Liver (tissue), 9 donors: ENCODE data around the gene TMED1. TPM values are rescaled to one million over a fixed set of nuclear protein-coding genes. Genes with fewer than 3 reads are reported as not detected.

Experiments
- DNase-seq: peaks from one replicate; pipeline ENCODE4 v3.0.0-alpha.2; 2017; ENCODE audit warnings: low spot score
- H3K27ac ChIP-seq, 2 donors: one replicate each; pipeline ENCODE4 v1.7.0; 2013; ENCODE audit warnings: inconsistent platforms in 2 of 2, low read length in 2 of 2, control low read depth in 1 of 2, low read depth in 1 of 2, mild to moderate bottlenecking in 1 of 2
- H3K27me3 ChIP-seq, 4 donors: one replicate each; pipeline versions ENCODE4 v1.6.1 to v1.7.0; 2013; ENCODE audit warnings: low read length in 3 of 4, inconsistent platforms in 1 of 4, mild to moderate bottlenecking in 1 of 4, moderate library complexity in 1 of 4; ENCODE audit not compliant: control insufficient read depth in 4 of 4, insufficient read depth in 4 of 4
- H3K36me3 ChIP-seq, 4 donors: one replicate each; pipeline versions ENCODE4 v1.6.1 to v1.7.0; 2013; ENCODE audit warnings: low read length in 3 of 4, mild to moderate bottlenecking in 3 of 4, low read depth in 1 of 4, moderate library complexity in 1 of 4; ENCODE audit not compliant: control insufficient read depth in 4 of 4, insufficient read depth in 3 of 4
- H3K4me1 ChIP-seq, 4 donors: one replicate each; pipeline versions ENCODE4 v1.6.1 to v1.7.0; 2013; ENCODE audit warnings: low read length in 3 of 4, mild to moderate bottlenecking in 3 of 4, moderate library complexity in 1 of 4; ENCODE audit not compliant: control insufficient read depth in 4 of 4, insufficient read depth in 4 of 4
- H3K4me3 ChIP-seq, 3 donors: one replicate each; pipeline versions ENCODE4 v1.6.1 to v1.7.0; 2013; ENCODE audit warnings: low read length in 3 of 3, control low read depth in 1 of 3, low read depth in 1 of 3, mild to moderate bottlenecking in 1 of 3
- H3K9ac ChIP-seq, 2 donors: one replicate each; pipeline ENCODE4 v1.7.0; 2013; ENCODE audit warnings: low read length in 2 of 2, mild to moderate bottlenecking in 2 of 2, moderate library complexity in 2 of 2, control low read depth in 1 of 2, low read depth in 1 of 2
- H3K9me3 ChIP-seq, 4 donors: one replicate each; pipeline versions ENCODE4 v1.6.1 to v1.7.0; 2013; ENCODE audit warnings: low read length in 3 of 4; ENCODE audit not compliant: control insufficient read depth in 4 of 4
- GABPA ChIP-seq, 2 donors: IDR thresholded peaks in 1 of 2; conservative IDR thresholded peaks in 1 of 2; 2 replicates each; pipeline ENCODE4 v1.6.1; 2016; ENCODE audit warnings: antibody characterized with exemption in 2 of 2, mild to moderate bottlenecking in 1 of 2, moderate library complexity in 1 of 2
- HNF4A ChIP-seq, 2 donors: conservative IDR thresholded peaks; 2 replicates each; pipeline ENCODE4 v1.6.1; 2016; ENCODE audit warnings: antibody characterized with exemption in 2 of 2, mild to moderate bottlenecking in 2 of 2
- HNF4G ChIP-seq: IDR thresholded peaks from 2 replicates; pipeline ENCODE4 v1.6.1; 2016; ENCODE audit warnings: antibody characterized with exemption
- JUND ChIP-seq, 2 donors: IDR thresholded peaks; 2 replicates each; pipeline ENCODE4 v1.6.1; 2016; ENCODE audit warnings: antibody characterized with exemption in 2 of 2
- NR2F2 ChIP-seq: IDR thresholded peaks from 2 replicates; pipeline ENCODE4 v1.6.1; 2016; ENCODE audit warnings: antibody characterized with exemption
- RAD21 ChIP-seq, 2 donors: IDR thresholded peaks; 2 replicates each; pipeline ENCODE4 v1.6.1; 2016; ENCODE audit warnings: antibody characterized with exemption in 2 of 2, mild to moderate bottlenecking in 2 of 2
- REST ChIP-seq: IDR thresholded peaks from 2 replicates; pipeline ENCODE4 v1.6.1; 2016; ENCODE audit warnings: antibody characterized with exemption, mild to moderate bottlenecking
- SP1 ChIP-seq: IDR thresholded peaks from 2 replicates; pipeline ENCODE4 v1.6.1; 2018; ENCODE audit warnings: antibody characterized with exemption, mild to moderate bottlenecking
- TAF1 ChIP-seq: conservative IDR thresholded peaks from 2 replicates; pipeline ENCODE4 v1.6.1; 2016; ENCODE audit warnings: antibody characterized with exemption, mild to moderate bottlenecking
- YY1 ChIP-seq: IDR thresholded peaks from 2 replicates; pipeline ENCODE4 v1.6.1; 2016; ENCODE audit warnings: antibody characterized with exemption, mild to moderate bottlenecking
- WGBS: extraction: QIAGEN DNeasy Blood & Tissue Kit; methylation state at CpG from one replicate; pipeline ENCODE4 v1.1.7; 2013; 5-methylcytosine and 5-hydroxymethylcytosine counted together
- polyA plus RNA-seq, 2 donors: library from polyadenylated mRNA; stranded (reverse) in 1 of 2; unstranded in 1 of 2; fragments of 200-250 nt in 1 of 2; fragments of >200 nt in 1 of 2; fragmentation: Nextera tagmentation in 1 of 2; extraction: Ambion mirVana in 1 of 2; gene quantifications; one replicate each; pipeline versions ENCODE4 v1.2.1 to v1.2.3, GENCODE V29; 2013 to 2015
- total RNA-seq, 2 donors: library from RNA; depleted of rRNA; stranded (reverse); fragments of >200 nt; gene quantifications; one replicate each; pipeline ENCODE4 v1.2.3, GENCODE V29; 2014
- TF ChIP-seq, protein P1 (sequence below): IDR thresholded peaks from 2 replicates; pipeline ENCODE4 v1.6.1; 2016; ENCODE audit warnings: antibody characterized with exemption
- donor health status: healthy.
- donor health status: healthy.
- donor health status: healthy.
- donor health status: healthy.
- donor health status: healthy.

TMED1 gene
- total and polyA plus RNA-seq, 4 donors: 17.8 to 34.7 (median 26.6) TPM

GRCh38 chr19:10817291-10818038, 18.5 kb downstream of the TMED1 start:
- H3K4me3 ChIP-seq: no peak overlapping the region
- no peak for DNase-seq
- TF ChIP-seq NR2F2 (no peak), REST (no peak), GABPA (IDR thresholded peaks at IDR 0.05 in 1 of 2, conservative IDR thresholded peaks at IDR 0.05 in 1 of 2) (no peak), TAF1 (no peak), JUND (IDR thresholded peaks at IDR 0.05) (no peak), YY1 (no peak), RAD21 (IDR thresholded peaks at IDR 0.05) (no peak)
- TF ChIP-seq, protein P1, sequence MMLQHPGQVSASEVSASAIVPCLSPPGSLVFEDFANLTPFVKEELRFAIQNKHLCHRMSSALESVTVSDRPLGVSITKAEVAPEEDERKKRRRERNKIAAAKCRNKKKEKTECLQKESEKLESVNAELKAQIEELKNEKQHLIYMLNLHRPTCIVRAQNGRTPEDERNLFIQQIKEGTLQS: no peak
- H3K9me3 ChIP-seq: no peaks in the 10 kb centered on the region
- WGBS: 85% methylated on average over 42 of the region's 42 CpGs
- H3K9ac ChIP-seq: no peak overlapping the region
- peaks cover 6 to 42% (median 25%) of the 10 kb centered on the region in 4 donors for H3K36me3 ChIP-seq
- no peaks in the 10 kb centered on the region for H3K27me3 ChIP-seq
- peak overlapping the region; percentile 56 to 69 for H3K27ac ChIP-seq
- peaks cover 0 to 4% (median 2%) of the 10 kb centered on the region in 4 donors for H3K4me1 ChIP-seq

DNA sequence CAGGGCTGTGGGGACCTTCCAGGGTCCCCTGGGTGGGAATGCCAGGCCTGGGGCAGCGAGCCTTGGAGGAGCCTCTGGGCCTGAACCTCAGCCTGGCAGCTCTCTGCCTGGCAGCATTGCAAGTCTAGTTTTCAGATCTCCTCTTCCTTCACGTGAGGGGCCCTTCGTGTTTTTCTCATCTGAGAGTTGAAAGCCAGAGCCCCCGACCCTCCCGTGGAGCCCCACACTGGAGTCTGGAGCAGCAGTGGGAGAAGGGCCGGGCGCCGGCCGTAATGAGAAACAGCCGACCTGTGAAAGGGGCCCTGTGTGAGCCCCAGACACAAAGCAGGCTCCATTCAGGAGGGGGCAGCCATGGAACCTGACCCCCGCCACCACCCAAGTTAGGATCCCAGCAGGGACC, 19.3 kb downstream of the TMED1 start:
- DNase-seq: no peak
- H3K9ac ChIP-seq: no peak overlapping the region

More for the DNA sequence above, 19.3 kb downstream of the TMED1 start:
- H3K36me3 ChIP-seq: peaks cover 8 to 40% (median 21%) of the 10 kb centered on the region in 4 donors
- 90% methylated on average over 11 of the region's 11 CpGs for WGBS
- no peak overlapping the region for H3K4me3 ChIP-seq
- peak overlapping the region; percentile 33 to 56 for H3K27ac ChIP-seq
- no peaks in the 10 kb centered on the region for H3K27me3 ChIP-seq
- H3K9me3 ChIP-seq: no peaks in the 10 kb centered on the region
- H3K4me1 ChIP-seq: peaks cover 0 to 4% (median 2%) of the 10 kb centered on the region in 4 donors
- TF ChIP-seq HNF4G: no peak
- no peak for TF ChIP-seq SP1
- no peak for TF ChIP-seq RAD21 (IDR thresholded peaks at IDR 0.05)
- no peak for TF ChIP-seq JUND (IDR thresholded peaks at IDR 0.05)
- TF ChIP-seq TAF1: no peak
- TF ChIP-seq, protein P1: no peak
- TF ChIP-seq REST: no peak
- no peak for TF ChIP-seq HNF4A (conservative IDR thresholded peaks at IDR 0.05)
